Central memory CD8-positive, alpha-beta T cell (primary cell): ENCODE results near the gene SF3A1.
"Not testable (repeated sequence)": the region's sequence is repeated elsewhere in the genome, so short reads cannot be mapped to it uniquely, and the experiment has no call there.

ENCODE experiments used
- ATAC-seq: fragments of 150-1000 bp; cut with Tn5 transposase; replicated peaks from 2 replicates; pipeline ENCODE4 v1.10.0; 2022; ENCODE audit warnings: mild to moderate bottlenecking, moderate FRiP score, moderate number of reproducible peaks; ENCODE audit not compliant: poor library complexity, severe bottlenecking; ENCODE audit errors: extremely low read depth
- DNase-seq, 2 donors: peaks; one replicate each; pipeline ENCODE4 v3.0.0; 2021; ENCODE audit warnings: low spot score in 2 of 2
- H3K27ac Mint-ChIP-seq: one replicate; pipeline ENCODE4 v1.8.0; 2022; ENCODE audit warnings: low read depth, mild to moderate bottlenecking, moderate library complexity, mixed read lengths
- H3K27me3 Mint-ChIP-seq: one replicate; pipeline ENCODE4 v1.8.0; 2022; ENCODE audit warnings: mixed read lengths
- H3K36me3 Mint-ChIP-seq: one replicate; pipeline ENCODE4 v1.8.0; 2022; ENCODE audit warnings: mild to moderate bottlenecking, moderate library complexity, mixed read lengths; ENCODE audit not compliant: insufficient read depth
- H3K4me1 Mint-ChIP-seq: one replicate; pipeline ENCODE4 v1.8.0; 2022; ENCODE audit warnings: mixed read lengths
- H3K4me3 Mint-ChIP-seq: one replicate; pipeline ENCODE4 v1.8.0; 2022; ENCODE audit warnings: mild to moderate bottlenecking, moderate library complexity, mixed read lengths
- H3K9me3 Mint-ChIP-seq: one replicate; pipeline ENCODE4 v1.8.0; 2022; ENCODE audit warnings: mixed read lengths

The SF3A1 gene

GRCh38 chr22:30356449-30357235 is at the start of gene SF3A1, which contains the start of gene CCDC157:
TSS of gene SF3A1 (minus strand) at chr22:30356894. CDS start at chr22:30356792, 102 bp downstream.
TSS of gene CCDC157 (plus strand) at chr22:30357007. CDS start at chr22:30366001, 8,994 bp downstream.
- peak within 1 kb of the TSS; percentile 95 for H3K4me3 Mint-ChIP-seq
- peak within 1 kb of the TSS; percentile 97 for H3K27ac Mint-ChIP-seq
- peak; percentile 78 to 80 for DNase-seq
- peaks cover 23% of the 10 kb centered on the region for H3K36me3 Mint-ChIP-seq
- H3K27me3 Mint-ChIP-seq, result no peaks in the 10 kb centered on the region
- no peaks in the 10 kb centered on the region for H3K9me3 Mint-ChIP-seq
- ATAC-seq, result peak; percentile 91
- H3K4me1 Mint-ChIP-seq, result peaks cover 41% of the 10 kb centered on the region

- no peak overlapping the region for H3K27ac Mint-ChIP-seq
- H3K4me3 Mint-ChIP-seq, result no peak overlapping the region
- no peaks in the 10 kb centered on the region for H3K9me3 Mint-ChIP-seq
- H3K4me1 Mint-ChIP-seq, result no peaks in the 10 kb centered on the region
- H3K27me3 Mint-ChIP-seq, result no peaks in the 10 kb centered on the region
- DNase-seq (no peak), ATAC-seq (no peak)
- peaks cover 6% of the 10 kb centered on the region for H3K36me3 Mint-ChIP-seq
These were observed 49.7 kb upstream of the SF3A1 start for GRCh38 chr22:30406400-30406799.

- peaks cover 3% of the 10 kb centered on the region for H3K36me3 Mint-ChIP-seq
These were observed 49.0 kb upstream of the SF3A1 start for GRCh38 chr22:30405731-30406130.

GRCh38 chr22:30404307-30404706 is 47.6 kb upstream of the SF3A1 start:
- DNase-seq, result no peak
- no peaks in the 10 kb centered on the region for H3K9me3 Mint-ChIP-seq
- ATAC-seq, result no peak
- no peaks in the 10 kb centered on the region for H3K27me3 Mint-ChIP-seq
- H3K4me1 Mint-ChIP-seq, result no peaks in the 10 kb centered on the region
- H3K4me3 Mint-ChIP-seq, result no peak overlapping the region
- no peak overlapping the region for H3K27ac Mint-ChIP-seq
- H3K36me3 Mint-ChIP-seq, result peaks cover 1% of the 10 kb centered on the region

More at GRCh38 chr22:30405731-30406130, 49.0 kb upstream of the SF3A1 start:
- no peak overlapping the region for H3K27ac Mint-ChIP-seq
- no peaks in the 10 kb centered on the region for H3K4me1 Mint-ChIP-seq
- no peak for ATAC-seq
- H3K9me3 Mint-ChIP-seq, result no peaks in the 10 kb centered on the region
- no peaks in the 10 kb centered on the region for H3K27me3 Mint-ChIP-seq
- DNase-seq, result no peak
- no peak overlapping the region for H3K4me3 Mint-ChIP-seq

- not testable (repeated sequence) for DNase-seq, H3K9me3 Mint-ChIP-seq, H3K27me3 Mint-ChIP-seq, H3K4me3 Mint-ChIP-seq, H3K27ac Mint-ChIP-seq, ATAC-seq, H3K36me3 Mint-ChIP-seq
- peaks cover 15% of the 10 kb centered on the region for H3K4me1 Mint-ChIP-seq
These were observed 46.0 kb upstream of the SF3A1 start for GRCh38 chr22:30402766-30403104.

- peaks cover 19% of the 10 kb centered on the region for H3K4me1 Mint-ChIP-seq
- H3K27ac Mint-ChIP-seq, result no peak overlapping the region
- H3K27me3 Mint-ChIP-seq, result peaks cover 12% of the 10 kb centered on the region
- DNase-seq, result no peak
- no peak overlapping the region for H3K4me3 Mint-ChIP-seq
- H3K36me3 Mint-ChIP-seq, result peaks cover 4% of the 10 kb centered on the region
- no peak for ATAC-seq
- H3K9me3 Mint-ChIP-seq, result no peaks in the 10 kb centered on the region
These were observed 45.5 kb upstream of the SF3A1 start for GRCh38 chr22:30402028-30402765.

GRCh38 chr22:30401024-30401423 is 44.3 kb upstream of the SF3A1 start:
- not testable (repeated sequence) for ATAC-seq, H3K9me3 Mint-ChIP-seq, DNase-seq, H3K27ac Mint-ChIP-seq, H3K4me3 Mint-ChIP-seq, H3K36me3 Mint-ChIP-seq
- Mint-ChIP-seq H3K27me3 (peaks cover 12% of the 10 kb centered on the region), H3K4me1 (peaks cover 25% of the 10 kb centered on the region)

- Mint-ChIP-seq H3K36me3 (peaks cover 6% of the 10 kb centered on the region), H3K27me3 (peaks cover 19% of the 10 kb centered on the region), H3K9me3 (no peaks in the 10 kb centered on the region), H3K4me3 (no peak overlapping the region), H3K4me1 (peaks cover 25% of the 10 kb centered on the region), H3K27ac (no peak overlapping the region)
- DNase-seq (no peak), ATAC-seq (no peak)
These were observed 43.5 kb upstream of the SF3A1 start for GRCh38 chr22:30400159-30400558.

GRCh38 chr22:30399718-30400117 is 43.0 kb upstream of the SF3A1 start:
- DNase-seq, result no peak
- Mint-ChIP-seq H3K27ac (peak overlapping the region; percentile 87), H3K4me1 (peaks cover 25% of the 10 kb centered on the region), H3K9me3 (no peaks in the 10 kb centered on the region), H3K36me3 (peaks cover 6% of the 10 kb centered on the region), H3K27me3 (peaks cover 21% of the 10 kb centered on the region), H3K4me3 (no peak overlapping the region)
- no peak for ATAC-seq

GRCh38 chr22:30398685-30399680 is 42.3 kb upstream of the SF3A1 start:
- DNase-seq (no peak), ATAC-seq (no peak)
- Mint-ChIP-seq H3K9me3 (no peaks in the 10 kb centered on the region), H3K4me3 (peak overlapping the region; percentile 78), H3K4me1 (peaks cover 25% of the 10 kb centered on the region), H3K27me3 (peaks cover 24% of the 10 kb centered on the region), H3K27ac (peak overlapping the region; percentile 87), H3K36me3 (peaks cover 6% of the 10 kb centered on the region)

GRCh38 chr22:30397656-30398635 is 41.3 kb upstream of the SF3A1 start:
- Mint-ChIP-seq H3K27me3 (peaks cover 33% of the 10 kb centered on the region), H3K4me1 (peaks cover 25% of the 10 kb centered on the region), H3K27ac (peak overlapping the region; percentile 87)

More at GRCh38 chr22:30397656-30398635, 41.3 kb upstream of the SF3A1 start:
- Mint-ChIP-seq H3K4me3 (peak overlapping the region; percentile 78), H3K9me3 (no peaks in the 10 kb centered on the region), H3K36me3 (peaks cover 6% of the 10 kb centered on the region)
- DNase-seq (no peak), ATAC-seq (no peak)
